Measurements from ENCODE around the gene FKBP6.
A peak's percentile ranks its signal among the peaks of the same experiment; 100 is the strongest.

Gene FKBP6

GRCh38 chr7:73338321-73338720 lies 10.4 kb downstream of the FKBP6 start:
- no peak for DNase-seq
- Histone ChIP-seq H2BK15ac (ENCODE audit: low read depth, poor library complexity, severe bottlenecking) (no peak overlapping the region), H3K14ac (ENCODE audit: low read length in 2 of 2) (no peak overlapping the region), H4K8ac (ENCODE audit: low read length) (no peak overlapping the region), H3K4me2 (ENCODE audit: low read length, poor library complexity, severe bottlenecking) (no peak overlapping the region), H3K4ac (ENCODE audit: low read depth in 1 of 2, low read length in 2 of 2) (no peak overlapping the region), H3K4me1 (ENCODE audit: control insufficient read depth, insufficient read depth, low read depth, low read length) (peaks cover 7% of the 10 kb centered on the region), H3K27me3 (ENCODE audit: control insufficient read depth in 1 of 2, insufficient read depth in 1 of 2, low read length in 2 of 2) (peaks cover 0 to 38% of the 10 kb centered on the region in 2 experiments), H3K79me1 (replicated peaks; ENCODE audit: low read length, poor library complexity, severe bottlenecking) (no peaks in the 10 kb centered on the region), H3K9me3 (ENCODE audit: control insufficient read depth, low read length) (no peaks in the 10 kb centered on the region), H4K91ac (ENCODE audit: low read length) (no peak overlapping the region), H3K9ac (ENCODE audit: low read length) (no peak overlapping the region), H2AFZ (ENCODE audit: low read depth, low read length) (no peak overlapping the region), H3K27ac (ENCODE audit: low read length, poor library complexity, severe bottlenecking) (no peak overlapping the region), H2BK12ac (ENCODE audit: low read length in 2 of 2) (no peak overlapping the region), H3K36me3 (ENCODE audit: control insufficient read depth in 1 of 2, insufficient read depth in 2 of 2, low read depth in 1 of 2, low read length in 2 of 2) (no peaks in the 10 kb centered on the region), H2AK5ac (ENCODE audit: low read length, severe bottlenecking) (no peak overlapping the region), H2BK5ac (ENCODE audit: low read depth, low read length, poor library complexity, severe bottlenecking) (no peak overlapping the region), H3K18ac (ENCODE audit: low read depth in 1 of 2, low read length in 2 of 2) (no peak overlapping the region), H3K23ac (ENCODE audit: low read length in 2 of 2) (no peak overlapping the region), H3K4me3 (ENCODE audit: insufficient read depth in 1 of 2, low read depth in 1 of 2, low read length in 2 of 2) (no peak overlapping the region), H2BK120ac (ENCODE audit: low read depth, low read length) (no peak overlapping the region)
- WGBS: 88% methylated on average over 8 of the region's 10 CpGs

DNA sequence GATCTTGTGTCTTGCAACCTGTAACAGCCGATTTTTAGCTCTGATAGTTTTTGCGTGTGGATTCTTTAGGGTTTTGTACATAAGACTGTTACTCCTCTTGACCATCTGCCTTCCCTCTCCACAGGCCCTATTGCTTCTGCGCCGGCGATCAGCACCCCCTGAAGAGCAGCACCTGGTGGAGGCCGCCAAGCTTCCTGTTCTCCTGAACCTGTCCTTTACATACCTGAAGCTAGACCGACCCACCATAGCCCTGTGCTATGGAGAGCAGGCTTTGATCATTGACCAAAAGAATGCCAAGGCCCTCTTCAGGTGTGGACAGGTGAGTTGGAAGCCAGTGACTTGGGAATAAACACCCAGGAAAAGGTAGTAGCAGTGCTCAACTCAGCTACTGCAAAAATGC lies 12.6 kb downstream of the FKBP6 start:
- Histone ChIP-seq H3K14ac (ENCODE audit: low read length in 2 of 2) (no peak overlapping the region), H3K36me3 (ENCODE audit: control insufficient read depth in 1 of 2, insufficient read depth in 2 of 2, low read depth in 1 of 2, low read length in 2 of 2) (no peaks in the 10 kb centered on the region), H3K79me1 (replicated peaks; ENCODE audit: low read length, poor library complexity, severe bottlenecking) (no peaks in the 10 kb centered on the region), H2AFZ (ENCODE audit: low read depth, low read length) (no peak overlapping the region), H2BK5ac (ENCODE audit: low read depth, low read length, poor library complexity, severe bottlenecking) (no peak overlapping the region), H4K8ac (ENCODE audit: low read length) (no peak overlapping the region), H3K27ac (ENCODE audit: low read length, poor library complexity, severe bottlenecking) (no peak overlapping the region), H2BK12ac (ENCODE audit: low read length in 2 of 2) (no peak overlapping the region), H3K23ac (ENCODE audit: low read length in 2 of 2) (no peak overlapping the region), H3K18ac (ENCODE audit: low read depth in 1 of 2, low read length in 2 of 2) (no peak overlapping the region), H2BK120ac (ENCODE audit: low read depth, low read length) (no peak overlapping the region), H3K4me2 (ENCODE audit: low read length, poor library complexity, severe bottlenecking) (no peak overlapping the region), H3K4me3 (ENCODE audit: insufficient read depth in 1 of 2, low read depth in 1 of 2, low read length in 2 of 2) (no peak overlapping the region), H3K9me3 (ENCODE audit: control insufficient read depth, low read length) (no peaks in the 10 kb centered on the region), H3K9ac (ENCODE audit: low read length) (no peak overlapping the region), H3K27me3 (ENCODE audit: control insufficient read depth in 1 of 2, insufficient read depth in 1 of 2, low read length in 2 of 2) (peaks cover 0 to 27% of the 10 kb centered on the region in 2 experiments), H2AK5ac (ENCODE audit: low read length, severe bottlenecking) (no peak overlapping the region), H2BK15ac (ENCODE audit: low read depth, poor library complexity, severe bottlenecking) (no peak overlapping the region), H4K91ac (ENCODE audit: low read length) (no peak overlapping the region), H3K4me1 (ENCODE audit: control insufficient read depth, insufficient read depth, low read depth, low read length) (peaks cover 7% of the 10 kb centered on the region), H3K4ac (ENCODE audit: low read depth in 1 of 2, low read length in 2 of 2) (no peak overlapping the region)
- 69% methylated on average over 5 of the region's 7 CpGs for WGBS
- no peak for DNase-seq

DNA sequence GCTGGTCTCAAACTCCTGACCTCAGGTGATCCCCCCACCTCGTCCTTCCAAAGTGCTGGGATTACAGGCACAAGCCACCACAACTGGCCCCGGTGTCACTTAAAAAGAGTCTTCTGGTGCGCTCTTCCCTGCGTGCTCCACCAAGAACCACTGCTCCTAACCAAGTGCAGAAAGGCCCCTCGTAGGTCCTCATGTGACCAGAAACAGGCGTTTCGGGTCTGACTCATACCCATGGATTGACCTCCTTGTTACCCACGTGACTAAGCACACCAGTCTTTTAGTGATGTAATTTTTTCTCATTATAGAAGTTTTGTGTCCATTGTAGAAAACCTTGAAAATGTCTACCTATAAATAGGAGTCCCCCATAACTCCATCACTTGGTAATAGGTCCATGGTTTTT lies 13.9 kb downstream of the FKBP6 start:
- Histone ChIP-seq H3K9ac (ENCODE audit: low read length) (peak overlapping the region; percentile 77), H3K14ac (ENCODE audit: low read length in 2 of 2) (no peak overlapping the region), H3K4me2 (ENCODE audit: low read length, poor library complexity, severe bottlenecking) (no peak overlapping the region), H3K36me3 (ENCODE audit: control insufficient read depth in 1 of 2, insufficient read depth in 2 of 2, low read depth in 1 of 2, low read length in 2 of 2) (no peaks in the 10 kb centered on the region), H3K27me3 (ENCODE audit: control insufficient read depth in 1 of 2, insufficient read depth in 1 of 2, low read length in 2 of 2) (peaks cover 0 to 25% of the 10 kb centered on the region in 2 experiments), H3K4ac (ENCODE audit: low read depth in 1 of 2, low read length in 2 of 2) (no peak overlapping the region), H3K18ac (ENCODE audit: low read depth in 1 of 2, low read length in 2 of 2) (peak overlapping the region; percentile 45 to 52), H3K27ac (ENCODE audit: low read length, poor library complexity, severe bottlenecking) (no peak overlapping the region), H4K91ac (ENCODE audit: low read length) (no peak overlapping the region), H2BK120ac (ENCODE audit: low read depth, low read length) (no peak overlapping the region), H2AFZ (ENCODE audit: low read depth, low read length) (no peak overlapping the region), H2BK5ac (ENCODE audit: low read depth, low read length, poor library complexity, severe bottlenecking) (no peak overlapping the region), H2BK15ac (ENCODE audit: low read depth, poor library complexity, severe bottlenecking) (peak overlapping the region; percentile 74), H3K4me3 (ENCODE audit: insufficient read depth in 1 of 2, low read depth in 1 of 2, low read length in 2 of 2) (no peak overlapping the region), H3K4me1 (ENCODE audit: control insufficient read depth, insufficient read depth, low read depth, low read length) (peaks cover 7% of the 10 kb centered on the region), H4K8ac (ENCODE audit: low read length) (peak overlapping the region; percentile 77), H2AK5ac (ENCODE audit: low read length, severe bottlenecking) (no peak overlapping the region), H3K9me3 (ENCODE audit: control insufficient read depth, low read length) (no peaks in the 10 kb centered on the region), H3K79me1 (replicated peaks; ENCODE audit: low read length, poor library complexity, severe bottlenecking) (no peaks in the 10 kb centered on the region), H3K23ac (ENCODE audit: low read length in 2 of 2) (no peak overlapping the region), H2BK12ac (ENCODE audit: low read length in 2 of 2) (no peak overlapping the region)
- 56% methylated on average over 6 of the region's 8 CpGs for WGBS
- peak; percentile 89 for DNase-seq

- Histone ChIP-seq H2AFZ (ENCODE audit: low read depth, low read length) (peak overlapping the region; percentile 92), H2BK12ac (ENCODE audit: low read length in 2 of 2) (peak overlapping the region in 1 of 2 experiments; percentile 90), H4K91ac (ENCODE audit: low read length) (no peak overlapping the region), H3K36me3 (ENCODE audit: control insufficient read depth in 1 of 2, insufficient read depth in 2 of 2, low read depth in 1 of 2, low read length in 2 of 2) (no peaks in the 10 kb centered on the region), H3K9ac (ENCODE audit: low read length) (peak overlapping the region; percentile 77), H3K23ac (ENCODE audit: low read length in 2 of 2) (no peak overlapping the region), H3K4me2 (ENCODE audit: low read length, poor library complexity, severe bottlenecking) (no peak overlapping the region), H2BK120ac (ENCODE audit: low read depth, low read length) (no peak overlapping the region), H3K9me3 (ENCODE audit: control insufficient read depth, low read length) (no peaks in the 10 kb centered on the region), H3K4ac (ENCODE audit: low read depth in 1 of 2, low read length in 2 of 2) (no peak overlapping the region), H2BK15ac (ENCODE audit: low read depth, poor library complexity, severe bottlenecking) (peak overlapping the region; percentile 65), H3K18ac (ENCODE audit: low read depth in 1 of 2, low read length in 2 of 2) (peak overlapping the region; percentile 54 to 72), H3K27ac (ENCODE audit: low read length, poor library complexity, severe bottlenecking) (no peak overlapping the region), H4K8ac (ENCODE audit: low read length) (peak overlapping the region; percentile 29), H3K79me1 (replicated peaks; ENCODE audit: low read length, poor library complexity, severe bottlenecking) (no peaks in the 10 kb centered on the region), H2AK5ac (ENCODE audit: low read length, severe bottlenecking) (peak overlapping the region; percentile 87), H2BK5ac (ENCODE audit: low read depth, low read length, poor library complexity, severe bottlenecking) (no peak overlapping the region), H3K4me3 (ENCODE audit: insufficient read depth in 1 of 2, low read depth in 1 of 2, low read length in 2 of 2) (peak overlapping the region in 1 of 2 experiments; percentile 75), H3K27me3 (ENCODE audit: control insufficient read depth in 1 of 2, insufficient read depth in 1 of 2, low read length in 2 of 2) (peaks cover 0 to 33% of the 10 kb centered on the region in 2 experiments), H3K14ac (ENCODE audit: low read length in 2 of 2) (no peak overlapping the region), H3K4me1 (ENCODE audit: control insufficient read depth, insufficient read depth, low read depth, low read length) (peaks cover 7% of the 10 kb centered on the region)
- DNase-seq: peak; percentile 80
- 72% methylated on average over 8 of the region's 8 CpGs for WGBS
These were observed 14.7 kb downstream of the FKBP6 start for GRCh38 chr7:73342645-73343044.
